ENCODE measurements around the gene ZNF273.

Gene ZNF273

GRCh38 chr7:64978497-64979203 is 75.6 kb downstream of the ZNF273 start:
- Mint-ChIP-seq H3K27ac (no peak overlapping the region), H3K27me3 (no peaks in the 10 kb centered on the region), H3K9me3 (peaks cover 22% of the 10 kb centered on the region), H3K4me3 (no peak overlapping the region), H3K4me1 (no peaks in the 10 kb centered on the region), H3K36me3 (peaks cover 51% of the 10 kb centered on the region)
- ATAC-seq (ENCODE audit: low read depth) (no peak), DNase-seq (ENCODE audit: low spot score in 2 of 2) (no peak)
